ENCODE data around the gene RBMS3.

GRCh38 chr3:29502771-29503170, 221.9 kb downstream of the RBMS3 start:
- TF ChIP-seq POLR2A (IDR thresholded peaks at IDR 0.05) (no peak), CTCF (IDR thresholded peaks at IDR 0.05) (no peak)
